ENCODE data around the gene OSBPL3.

The OSBPL3 gene

DNA sequence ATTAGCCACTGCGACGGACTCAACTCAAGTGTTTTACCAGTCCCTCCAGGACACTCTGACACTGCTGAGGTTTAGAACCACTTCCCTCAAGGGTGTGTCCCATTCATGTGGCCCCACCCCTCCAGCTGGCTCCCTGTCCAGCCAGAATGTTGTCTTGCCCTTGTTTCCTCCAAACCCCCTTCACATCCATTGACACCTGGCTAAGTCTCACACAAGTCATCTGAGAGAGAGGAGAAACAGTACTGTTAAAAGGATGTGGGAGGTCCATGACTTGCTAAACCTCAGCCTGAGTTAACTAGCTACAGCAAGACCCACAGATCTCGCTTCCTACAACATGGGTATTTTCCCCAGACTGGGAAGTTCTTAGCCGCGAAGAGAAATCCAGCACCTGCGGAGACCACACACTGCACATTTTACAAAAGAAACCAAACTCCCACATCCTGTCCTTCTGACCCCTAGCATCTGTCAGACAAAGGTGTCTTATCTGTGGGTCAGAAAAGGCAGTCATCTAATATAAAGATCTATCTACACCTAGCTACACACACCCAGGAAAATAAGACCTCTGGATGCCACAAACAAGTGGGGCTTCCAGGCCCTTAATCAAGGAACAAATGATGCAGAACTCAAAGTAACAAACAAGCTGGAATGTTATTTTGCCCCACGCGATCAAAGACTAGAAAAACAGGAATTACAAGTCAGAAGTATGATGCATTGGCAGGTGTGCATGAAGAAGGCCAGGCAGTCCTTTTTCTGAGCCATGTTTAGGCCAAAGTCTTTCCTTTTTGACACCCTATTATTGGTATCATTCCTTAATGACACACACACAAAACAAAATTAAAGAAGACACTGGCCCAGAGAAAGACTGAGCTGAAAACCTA, 13.9 kb downstream of the OSBPL3 start:
- TF ChIP-seq, protein P1, sequence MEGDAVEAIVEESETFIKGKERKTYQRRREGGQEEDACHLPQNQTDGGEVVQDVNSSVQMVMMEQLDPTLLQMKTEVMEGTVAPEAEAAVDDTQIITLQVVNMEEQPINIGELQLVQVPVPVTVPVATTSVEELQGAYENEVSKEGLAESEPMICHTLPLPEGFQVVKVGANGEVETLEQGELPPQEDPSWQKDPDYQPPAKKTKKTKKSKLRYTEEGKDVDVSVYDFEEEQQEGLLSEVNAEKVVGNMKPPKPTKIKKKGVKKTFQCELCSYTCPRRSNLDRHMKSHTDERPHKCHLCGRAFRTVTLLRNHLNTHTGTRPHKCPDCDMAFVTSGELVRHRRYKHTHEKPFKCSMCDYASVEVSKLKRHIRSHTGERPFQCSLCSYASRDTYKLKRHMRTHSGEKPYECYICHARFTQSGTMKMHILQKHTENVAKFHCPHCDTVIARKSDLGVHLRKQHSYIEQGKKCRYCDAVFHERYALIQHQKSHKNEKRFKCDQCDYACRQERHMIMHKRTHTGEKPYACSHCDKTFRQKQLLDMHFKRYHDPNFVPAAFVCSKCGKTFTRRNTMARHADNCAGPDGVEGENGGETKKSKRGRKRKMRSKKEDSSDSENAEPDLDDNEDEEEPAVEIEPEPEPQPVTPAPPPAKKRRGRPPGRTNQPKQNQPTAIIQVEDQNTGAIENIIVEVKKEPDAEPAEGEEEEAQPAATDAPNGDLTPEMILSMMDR (IDR thresholded peaks at IDR 0.05; ENCODE audit: control insufficient read depth, extremely low read depth, insufficient read depth), result no peak
- no peak for DNase-seq (ENCODE audit: low read depth)
- no peak overlapping the region for H3K4me3 ChIP-seq (ENCODE audit: low read depth, low read length)

DNA sequence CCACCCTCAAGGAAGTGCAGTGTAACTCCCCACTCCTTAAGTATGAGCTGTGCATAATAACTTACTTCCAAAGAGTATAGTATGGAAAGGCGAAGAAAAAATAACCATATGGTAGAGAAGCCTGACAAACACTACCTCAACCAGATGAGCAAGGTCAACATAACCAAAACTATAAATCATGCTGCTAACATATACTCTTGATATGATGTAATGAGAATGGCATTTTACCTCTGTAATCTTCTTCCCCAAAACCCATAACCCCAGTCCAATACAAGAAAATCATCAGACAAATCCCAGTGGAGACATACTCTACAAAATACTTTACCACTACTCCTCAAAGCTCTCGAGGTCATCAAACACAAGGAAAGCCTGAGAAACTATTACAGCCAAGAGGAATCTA, 15.8 kb downstream of the OSBPL3 start:
- H3K4me3 ChIP-seq (ENCODE audit: low read depth, low read length), result no peak overlapping the region
- TF ChIP-seq, protein P1 (IDR thresholded peaks at IDR 0.05; ENCODE audit: control insufficient read depth, extremely low read depth, insufficient read depth), result no peak
- no peak for DNase-seq (ENCODE audit: low read depth)

DNA sequence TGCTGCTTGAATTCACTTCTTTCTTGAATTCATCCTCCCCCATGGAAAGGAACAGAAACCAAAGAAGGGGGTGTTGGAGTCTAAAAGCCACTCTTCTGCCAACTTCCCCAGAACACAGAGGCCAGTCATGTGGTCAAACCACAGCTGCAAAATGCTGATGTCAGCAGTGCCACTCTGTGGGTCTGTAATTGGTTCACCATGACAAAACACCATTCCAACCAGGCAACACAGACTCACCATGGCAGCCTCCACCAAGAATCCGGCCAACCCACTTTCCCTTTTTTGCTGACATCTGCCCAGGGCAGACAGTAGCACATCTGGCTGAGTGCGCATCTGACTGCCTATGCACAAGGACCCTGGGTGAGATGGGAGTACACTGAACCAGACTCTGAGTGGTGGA, 16.8 kb downstream of the OSBPL3 start:
- TF ChIP-seq, protein P1 (IDR thresholded peaks at IDR 0.05; ENCODE audit: control insufficient read depth, extremely low read depth, insufficient read depth), result no peak
- H3K4me3 ChIP-seq (ENCODE audit: low read depth, low read length), result no peak overlapping the region
- DNase-seq (ENCODE audit: low read depth), result no peak

DNA sequence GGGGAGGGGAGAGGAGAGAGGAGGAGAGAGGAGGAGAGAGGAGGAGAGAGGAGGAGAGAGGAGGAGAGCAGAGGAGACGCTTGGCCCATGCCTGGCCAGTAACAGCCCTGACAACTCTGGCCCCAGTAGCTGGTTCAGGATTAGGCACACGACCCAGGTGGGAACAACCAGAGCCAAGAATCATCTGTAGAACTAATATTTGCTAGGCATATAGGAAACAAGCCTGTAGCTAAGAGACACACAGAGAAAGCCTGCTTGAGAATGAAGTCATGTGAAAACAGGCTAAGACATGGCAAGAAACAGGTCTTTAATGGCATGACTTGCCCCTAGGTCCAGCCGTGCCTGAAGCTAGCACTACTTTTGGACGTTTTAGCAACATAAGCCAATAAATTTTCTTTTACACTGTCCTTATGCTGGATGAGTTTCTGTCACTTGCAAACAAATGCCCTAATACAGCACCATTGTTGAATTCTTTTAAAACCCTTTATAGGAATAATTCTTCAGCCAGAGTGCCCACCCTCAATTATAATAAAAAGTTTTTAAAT, 17.5 kb downstream of the OSBPL3 start:
- TF ChIP-seq, protein P1 (IDR thresholded peaks at IDR 0.05; ENCODE audit: control insufficient read depth, extremely low read depth, insufficient read depth), result no peak
- DNase-seq (ENCODE audit: low read depth), result peak; percentile 58
- no peak overlapping the region for H3K4me3 ChIP-seq (ENCODE audit: low read depth, low read length)

DNA sequence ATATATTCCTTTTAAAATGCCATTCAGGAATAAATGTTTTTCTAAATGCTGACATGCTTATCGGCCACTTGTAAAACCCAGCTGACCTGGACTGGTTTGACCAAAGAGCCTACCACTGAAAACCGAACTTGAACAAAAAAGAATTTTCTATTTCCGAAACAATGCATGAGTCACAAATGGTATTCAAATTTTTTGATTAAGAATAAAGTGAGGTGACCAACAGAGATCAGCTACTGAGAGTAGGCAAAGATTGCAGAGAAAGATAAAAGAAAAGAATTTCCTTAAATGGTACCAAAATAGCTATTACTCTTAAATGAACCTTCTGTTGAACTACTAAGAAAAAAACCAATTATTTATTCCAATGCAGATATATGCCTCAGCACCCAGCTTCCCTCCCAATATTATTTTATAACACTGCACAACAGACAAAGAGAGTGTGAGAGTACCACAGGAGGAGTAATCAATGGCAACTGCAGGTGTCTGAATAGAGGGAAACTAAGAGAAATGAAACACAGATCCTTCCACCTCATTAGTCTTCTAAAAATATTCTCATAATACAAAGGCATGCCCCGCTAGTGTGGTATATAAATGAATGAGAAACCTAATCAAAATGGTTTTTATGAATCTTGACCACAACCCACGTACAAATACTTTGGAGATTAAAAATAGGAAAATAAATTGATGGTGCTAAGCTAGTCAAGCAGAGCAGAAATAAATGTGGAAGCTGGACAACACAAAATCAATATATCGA, 20.1 kb downstream of the OSBPL3 start:
- no peak overlapping the region for H3K4me3 ChIP-seq (ENCODE audit: low read depth, low read length)
- TF ChIP-seq, protein P1 (IDR thresholded peaks at IDR 0.05; ENCODE audit: control insufficient read depth, extremely low read depth, insufficient read depth), result no peak
- no peak for DNase-seq (ENCODE audit: low read depth)

DNA sequence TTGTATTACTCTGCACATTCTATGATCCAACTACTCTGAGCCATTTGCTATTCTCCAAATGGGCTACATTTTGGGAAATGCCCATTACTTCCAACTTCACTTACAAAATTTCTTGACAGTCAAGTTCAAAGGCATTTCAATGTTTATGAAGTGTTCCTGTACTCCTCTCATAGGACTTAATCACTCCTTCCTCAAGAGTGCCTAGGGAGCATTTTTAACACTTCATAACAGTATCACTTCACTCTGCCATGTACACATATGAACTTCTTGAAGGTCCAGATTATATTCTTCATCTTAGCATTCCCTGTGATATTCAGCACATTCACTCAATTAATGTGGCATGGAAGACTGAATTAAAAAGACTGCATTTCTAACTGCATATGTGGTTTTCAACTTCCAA, 21.6 kb downstream of the OSBPL3 start:
- TF ChIP-seq, protein P1 (IDR thresholded peaks at IDR 0.05; ENCODE audit: control insufficient read depth, extremely low read depth, insufficient read depth), result no peak
- H3K4me3 ChIP-seq (ENCODE audit: low read depth, low read length), result no peak overlapping the region
- DNase-seq (ENCODE audit: low read depth), result no peak
